ENCODE data around the gene NPTX2.

NPTX2 gene

DNA sequence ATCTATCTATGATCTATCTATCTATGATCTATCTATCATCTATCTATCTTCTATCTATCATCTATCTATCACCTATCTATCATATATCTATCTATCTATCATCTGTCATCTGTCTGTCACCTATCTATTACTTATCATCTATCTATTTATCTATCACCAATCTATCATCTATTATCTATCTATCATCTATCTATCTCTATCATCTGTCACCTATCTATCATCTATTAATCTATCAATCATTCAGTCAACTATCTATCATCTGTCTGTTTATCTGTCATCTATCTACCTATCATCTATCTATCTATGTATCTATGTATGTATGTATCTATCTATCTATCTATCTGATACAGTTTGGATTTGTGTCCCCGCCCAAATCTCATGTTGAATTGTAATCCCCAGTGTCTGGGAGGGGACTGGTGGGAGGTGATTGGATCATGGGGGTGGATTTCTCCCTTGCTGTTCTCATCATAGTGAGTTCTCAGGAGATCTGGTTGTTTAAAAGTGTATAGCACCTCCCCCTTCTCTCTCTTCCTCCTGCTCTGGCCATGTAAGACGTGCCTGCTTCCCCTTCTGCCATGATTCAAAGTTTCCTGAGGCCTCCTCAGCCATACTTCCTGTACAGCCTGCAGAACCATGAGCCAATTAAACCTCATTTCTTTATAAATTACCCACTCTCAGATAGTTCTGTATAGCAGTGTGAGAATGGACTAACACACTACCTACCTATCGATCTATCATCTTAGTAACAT is 37.6 kb downstream of the NPTX2 start:
- DNase-seq (ENCODE audit: low read depth): no peak

- no peak for DNase-seq (ENCODE audit: low read depth)
Measured at GRCh38 chr7:98655611-98656010, 38.5 kb downstream of the NPTX2 start.

DNA sequence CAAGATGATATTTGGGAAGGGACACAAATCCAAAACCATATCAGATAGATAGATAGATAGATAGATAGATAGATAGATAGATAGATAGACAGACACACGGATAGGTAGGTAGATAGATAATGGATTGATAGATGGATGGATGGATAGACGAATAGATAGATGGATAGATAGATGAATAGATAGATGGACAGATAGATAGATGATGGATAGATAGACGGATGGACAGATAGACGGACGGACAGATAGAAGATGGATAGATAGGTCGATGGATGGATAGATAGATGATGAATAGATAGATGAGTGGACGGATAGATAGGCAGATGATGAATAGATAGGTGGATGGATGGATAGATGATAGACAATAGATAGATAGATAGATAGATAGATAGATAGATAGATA is 39.8 kb downstream of the NPTX2 start:
- no peak for DNase-seq (ENCODE audit: low read depth)

DNA sequence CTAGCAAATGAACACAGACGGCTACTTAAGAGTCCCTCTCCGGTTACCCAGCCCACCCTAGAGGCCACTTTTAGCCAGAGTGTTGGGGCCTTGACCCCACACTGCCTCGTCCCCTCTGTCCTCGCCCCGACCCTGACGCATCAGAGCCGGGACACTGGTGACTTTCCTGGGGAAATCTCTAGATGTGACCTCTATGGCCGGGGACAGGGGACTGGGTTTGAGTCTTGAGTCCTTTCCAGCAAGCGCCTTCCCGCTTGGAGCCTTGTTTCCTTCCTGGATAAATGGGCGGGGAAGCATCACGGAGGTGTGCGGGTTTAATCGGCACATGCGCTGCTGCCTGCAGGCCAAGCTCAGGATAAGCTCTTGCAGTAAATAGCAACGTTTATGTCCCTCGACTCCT is 40.7 kb downstream of the NPTX2 start:
- DNase-seq (ENCODE audit: low read depth): no peak

DNA sequence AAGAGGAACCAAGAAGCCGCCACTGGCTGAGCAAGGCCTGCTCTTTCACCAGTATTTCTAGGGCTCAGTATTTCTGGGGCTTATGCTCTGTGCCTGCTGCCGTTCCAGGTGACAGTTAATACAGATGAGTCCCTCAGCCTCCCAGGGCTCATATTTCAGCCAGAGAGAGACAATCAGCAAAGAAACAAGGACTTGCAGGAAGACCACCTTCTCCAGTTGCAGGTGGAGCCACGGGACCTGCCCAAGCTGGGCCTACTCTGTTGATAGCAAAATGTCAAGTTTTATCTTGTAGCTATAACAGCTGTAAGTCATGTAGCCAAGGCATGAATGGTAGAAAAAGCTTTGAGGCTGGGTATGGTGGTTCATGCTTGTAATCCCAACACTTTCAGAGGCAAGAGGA is 42.7 kb downstream of the NPTX2 start:
- DNase-seq (ENCODE audit: low read depth): no peak

DNA sequence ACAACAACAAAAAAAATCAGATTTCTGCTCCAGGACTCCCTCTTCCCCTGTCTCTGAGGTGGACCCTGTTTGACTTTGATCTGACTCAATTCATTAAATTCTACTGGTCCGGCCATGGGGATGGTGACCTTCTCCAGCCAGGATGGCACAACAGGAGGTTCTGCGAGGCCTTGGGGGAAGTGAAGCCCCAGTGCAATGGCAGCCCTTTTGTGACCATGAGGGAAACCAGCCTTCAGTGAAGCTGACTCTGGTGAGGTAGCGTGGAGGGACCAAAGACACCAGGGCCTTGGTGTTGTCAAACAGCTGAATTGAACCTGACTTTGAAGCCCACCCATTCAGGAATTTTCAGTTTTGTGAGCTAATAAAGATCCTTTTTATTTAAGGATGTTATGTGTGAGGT is 44.5 kb downstream of the NPTX2 start:
- DNase-seq (ENCODE audit: low read depth): no peak

DNA sequence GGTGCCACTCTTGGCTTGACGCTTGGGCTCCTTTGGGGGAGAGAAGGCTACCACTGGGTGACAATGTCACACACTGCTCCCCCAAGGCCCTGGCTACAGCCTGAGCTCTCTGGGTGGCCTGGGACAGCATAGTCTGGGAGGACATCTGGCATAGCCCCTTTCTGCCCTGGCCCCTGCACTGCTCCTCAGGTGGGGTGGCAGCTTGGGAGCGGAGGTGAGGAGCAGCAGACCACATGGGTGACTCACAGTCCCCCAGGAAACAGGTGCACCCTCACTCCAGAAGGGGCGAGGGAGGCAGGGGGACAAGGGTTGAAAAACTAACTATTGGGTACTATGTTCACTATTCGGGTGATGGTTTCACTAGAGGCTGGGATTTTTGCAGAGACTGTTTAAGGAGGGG is 45.2 kb downstream of the NPTX2 start:
- no peak for DNase-seq (ENCODE audit: low read depth)

DNA sequence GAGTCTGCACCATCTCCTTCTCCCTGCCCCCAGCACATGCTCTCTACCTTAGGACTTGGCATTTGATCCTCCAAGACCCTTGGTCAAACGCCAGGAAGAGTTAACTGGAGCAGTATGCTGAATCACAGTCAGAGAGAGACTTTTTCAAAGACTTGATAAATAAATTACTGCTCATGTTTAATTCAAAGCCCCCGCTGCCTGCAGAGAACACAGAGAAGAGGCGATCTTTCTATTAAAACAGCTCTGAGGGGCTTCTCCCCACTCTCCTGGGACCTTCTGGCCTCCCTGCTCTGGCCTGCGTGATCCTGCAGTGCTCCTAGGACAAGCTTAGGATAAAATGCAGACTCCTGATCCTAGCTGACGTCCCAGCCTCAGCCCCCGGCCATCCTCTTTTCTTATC is 47.8 kb downstream of the NPTX2 start:
- DNase-seq (ENCODE audit: low read depth): no peak

DNA sequence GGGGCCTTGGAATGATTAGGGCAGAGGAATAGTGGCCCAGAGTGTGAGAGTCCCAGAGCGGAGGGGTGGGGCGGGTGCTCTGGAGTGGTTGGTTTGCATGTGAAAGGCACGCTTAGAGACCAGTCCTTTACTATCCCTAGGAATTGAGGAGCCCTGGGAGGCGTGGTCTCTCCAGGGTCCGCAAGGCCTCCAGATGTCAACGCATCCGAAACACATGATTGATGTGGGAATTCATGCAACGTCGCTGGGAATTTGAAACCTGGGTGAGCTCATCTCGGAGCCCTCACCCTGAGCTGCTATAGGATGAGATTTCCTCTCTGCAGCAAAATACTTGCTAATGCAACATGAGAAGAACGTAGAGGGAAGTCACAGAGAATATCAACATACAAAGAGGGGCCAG is 51.2 kb downstream of the NPTX2 start:
- DNase-seq (ENCODE audit: low read depth): no peak

GRCh38 chr7:98669329-98670000 is 52.4 kb downstream of the NPTX2 start:
- DNase-seq (ENCODE audit: low read depth): no peak

GRCh38 chr7:98670186-98670585 is 53.1 kb downstream of the NPTX2 start:
- no peak for DNase-seq (ENCODE audit: low read depth)

DNA sequence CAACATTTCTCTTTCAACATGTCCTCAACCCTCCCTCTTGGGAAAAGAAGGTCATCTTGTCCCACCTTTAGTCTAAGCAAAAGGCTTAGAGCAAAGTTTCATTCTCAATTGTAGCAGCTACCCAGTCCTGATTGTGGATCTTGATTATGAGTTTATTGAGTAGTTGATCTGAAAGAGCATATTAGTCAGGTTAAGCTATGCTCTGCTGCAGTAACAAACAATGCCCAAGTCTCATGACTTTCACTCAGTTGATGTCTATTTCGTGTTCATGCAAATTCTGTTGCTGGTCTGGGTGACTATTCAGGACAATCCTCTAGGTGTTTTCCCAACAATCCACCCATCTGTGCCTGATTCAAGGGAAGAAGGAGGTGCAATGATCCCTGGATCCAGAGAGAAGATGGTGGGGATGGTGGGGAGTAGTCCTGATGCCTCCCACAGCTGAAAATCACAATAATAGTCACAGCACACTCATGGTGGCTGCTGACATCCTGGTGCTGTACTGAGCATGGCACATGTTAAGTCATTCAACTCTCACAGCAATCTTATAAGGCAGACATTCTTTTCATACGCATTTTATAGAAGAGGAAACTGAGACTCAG is 54.7 kb downstream of the NPTX2 start:
- DNase-seq (ENCODE audit: low read depth): no peak

DNA sequence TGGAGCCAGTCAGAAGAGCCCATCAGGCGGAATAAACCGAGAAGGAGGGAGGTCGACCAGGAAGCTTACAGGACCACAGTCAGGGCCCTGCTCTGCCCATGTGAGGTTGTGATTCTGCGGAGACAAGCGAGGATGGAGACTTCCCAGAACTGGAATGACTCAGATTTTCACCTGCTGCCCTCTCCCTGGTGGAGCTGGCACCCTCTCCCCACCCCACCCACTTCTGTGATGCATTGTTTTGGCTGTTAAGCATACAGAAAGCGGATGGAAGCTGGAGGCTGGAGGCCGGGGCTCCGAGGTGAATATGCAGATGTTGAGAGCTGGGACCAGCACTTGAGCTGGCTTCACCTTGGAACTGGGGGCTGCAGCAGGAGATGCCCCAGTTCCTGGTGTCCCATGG is 57.4 kb downstream of the NPTX2 start:
- DNase-seq (ENCODE audit: low read depth): no peak

DNA sequence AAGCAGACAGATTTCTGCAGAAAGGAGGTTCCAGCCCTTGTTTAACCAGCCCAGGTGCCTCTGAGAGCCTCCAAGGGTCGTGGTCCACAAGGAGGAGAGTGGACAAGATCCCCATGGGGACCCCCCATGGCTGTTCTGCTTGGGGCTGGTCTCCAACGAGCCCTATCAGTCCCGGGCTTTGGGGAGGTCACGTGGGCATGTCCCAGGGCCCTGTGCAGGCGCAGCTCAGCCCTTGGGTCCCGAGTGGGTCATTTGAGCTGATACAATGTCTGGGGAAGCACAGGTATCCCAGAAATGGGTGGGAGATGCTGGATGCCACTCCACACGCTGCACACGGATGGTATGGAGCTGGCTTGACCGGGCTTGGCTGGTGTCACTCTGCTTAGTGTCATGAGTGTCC is 57.8 kb downstream of the NPTX2 start:
- no peak for DNase-seq (ENCODE audit: low read depth)

DNA sequence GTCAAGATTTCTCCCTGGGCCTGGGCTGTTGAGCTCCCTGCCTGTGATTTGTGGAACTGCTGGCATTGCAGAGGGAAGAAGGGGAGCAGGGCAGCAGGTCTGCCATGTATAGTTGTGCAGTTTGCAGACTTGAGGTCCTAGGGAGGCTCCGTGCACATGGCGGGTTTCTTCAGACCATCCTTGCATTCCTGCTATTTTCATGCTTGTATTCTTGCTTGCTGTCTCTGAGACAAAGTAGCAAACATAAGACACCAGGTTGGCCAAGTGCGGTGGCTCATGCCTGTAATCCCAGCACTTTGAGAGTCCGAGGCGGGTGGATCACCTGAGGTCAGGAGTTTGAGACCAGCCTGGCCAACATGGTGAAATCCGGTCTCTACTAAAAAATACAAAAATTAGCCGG is 61.1 kb downstream of the NPTX2 start:
- DNase-seq (ENCODE audit: low read depth): no peak

Data from activated T-helper 9 cell treated with anti-CD3 and anti-CD28 coated beads, Interleukin-2, amount 50 U/mL, for 16 hours (primary cell).